HG03432 (cell line): ENCODE results near the gene MFAP3L.

ENCODE experiments used
- ATAC-seq: cut with Tn5 transposase; IDR thresholded peaks from one replicate; pipeline ENCODE4 v1.9.1; 2021; ENCODE audit warnings: mild to moderate bottlenecking, moderate library complexity; ENCODE audit not compliant: unreplicated experiment

The MFAP3L gene

GRCh38 chr4:170022211-170022610 lies 4.0 kb downstream of the MFAP3L start:
- ATAC-seq: no peak

- no peak for ATAC-seq
These were observed 8.9 kb downstream of the MFAP3L start for GRCh38 chr4:170017252-170017651.

- no peak for ATAC-seq
These were observed 10.9 kb downstream of the MFAP3L start for GRCh38 chr4:170015285-170015684.

- ATAC-seq: no peak
These were observed 11.7 kb downstream of the MFAP3L start for GRCh38 chr4:170014359-170015011.

GRCh38 chr4:170012629-170012958 lies 13.6 kb downstream of the MFAP3L start:
- no peak for ATAC-seq

GRCh38 chr4:170011921-170012628 lies 14.1 kb downstream of the MFAP3L start:
- no peak for ATAC-seq

GRCh38 chr4:170009291-170009690 lies 16.9 kb downstream of the MFAP3L start:
- ATAC-seq: no peak

GRCh38 chr4:170008801-170009200 lies 17.4 kb downstream of the MFAP3L start:
- ATAC-seq: no peak

GRCh38 chr4:170008371-170008770 lies 17.8 kb downstream of the MFAP3L start:
- peak; percentile 55 for ATAC-seq

GRCh38 chr4:170007113-170007512 lies 19.1 kb downstream of the MFAP3L start:
- ATAC-seq: no peak

- no peak for ATAC-seq
These were observed 20.7 kb downstream of the MFAP3L start for GRCh38 chr4:170005472-170005871.

- ATAC-seq: no peak
These were observed 21.4 kb downstream of the MFAP3L start for GRCh38 chr4:170004651-170005295.

- ATAC-seq: no peak
These were observed 22.8 kb downstream of the MFAP3L start for GRCh38 chr4:170003071-170004070.

- no peak for ATAC-seq
These were observed 24.4 kb downstream of the MFAP3L start for GRCh38 chr4:170001745-170002267.

GRCh38 chr4:170001011-170001744 lies 25.0 kb downstream of the MFAP3L start:
- ATAC-seq: no peak

- no peak for ATAC-seq
These were observed 26.3 kb downstream of the MFAP3L start for GRCh38 chr4:169999923-170000322.

GRCh38 chr4:169998981-169999380 lies 27.2 kb downstream of the MFAP3L start:
- no peak for ATAC-seq

- ATAC-seq: no peak
These were observed 29.6 kb downstream of the MFAP3L start for GRCh38 chr4:169996379-169997240.

GRCh38 chr4:169993531-169993930 lies 32.7 kb downstream of the MFAP3L start:
- no peak for ATAC-seq
